ENCODE measurements around the gene KCNH3.

KCNH3 gene

DNA sequence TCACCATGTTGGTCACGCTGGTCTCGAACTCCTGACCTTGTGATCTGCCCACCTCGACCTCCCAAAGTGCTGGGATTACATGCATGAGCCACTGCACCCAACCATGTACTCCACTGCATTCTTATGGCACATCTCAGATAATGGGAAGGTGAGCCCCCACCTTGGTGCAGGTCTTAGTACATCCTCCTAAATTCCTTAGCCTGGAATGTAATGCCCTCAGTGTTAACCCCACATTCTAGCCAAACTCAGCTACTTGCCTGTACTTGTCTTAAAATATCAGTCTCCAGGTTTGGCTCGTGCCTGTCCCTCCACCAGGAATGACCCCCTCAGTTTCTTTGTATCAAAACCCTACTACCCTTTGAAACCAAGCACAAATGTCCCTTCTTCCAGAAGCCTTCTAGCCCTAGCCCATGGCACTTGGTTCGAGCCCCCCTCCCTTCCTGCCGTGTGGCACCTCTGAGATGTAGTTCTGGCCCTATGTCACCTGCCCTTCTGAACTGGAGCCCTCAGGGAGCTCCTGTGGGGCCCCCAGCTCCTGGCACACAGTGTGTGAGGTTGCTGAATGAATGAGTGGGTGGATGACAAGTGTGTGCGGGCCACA lies 8.4 kb downstream of the KCNH3 start:
- Histone ChIP-seq H3K27me3 (ENCODE audit: control insufficient read depth, insufficient read depth, low read length) (peaks cover 88% of the 10 kb centered on the region), H3K9ac (ENCODE audit: low read depth, low read length) (no peak overlapping the region), H3K27ac (ENCODE audit: low read depth, low read length) (no peak overlapping the region), H3K36me3 (ENCODE audit: control insufficient read depth, insufficient read depth, low read length) (no peaks in the 10 kb centered on the region), H3K4me1 (ENCODE audit: control insufficient read depth, insufficient read depth, low read length) (peaks cover 10% of the 10 kb centered on the region), H3K4me3 (ENCODE audit: low read depth, low read length) (no peak overlapping the region), H3K9me3 (ENCODE audit: control insufficient read depth, insufficient read depth, low read length) (no peaks in the 10 kb centered on the region)

DNA sequence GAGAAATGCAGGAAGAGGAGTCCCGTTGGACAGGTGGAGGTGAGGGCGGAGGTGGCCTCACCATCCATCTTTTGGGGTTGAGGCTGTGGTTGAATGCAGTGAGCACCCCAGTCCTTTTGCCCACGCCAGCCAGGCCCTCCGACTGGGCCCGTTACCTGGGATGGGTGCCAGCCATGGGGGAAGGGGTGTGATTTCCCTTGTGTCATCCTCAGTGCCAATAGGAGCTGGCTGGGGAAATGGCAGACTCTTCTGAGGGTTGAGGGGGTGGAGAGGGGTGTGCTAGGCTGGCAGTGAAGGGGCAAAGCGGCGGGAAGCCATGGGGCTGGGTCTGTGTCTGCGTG lies 9.6 kb downstream of the KCNH3 start:
- H3K4me3 ChIP-seq (ENCODE audit: low read depth, low read length): no peak overlapping the region
- no peaks in the 10 kb centered on the region for H3K9me3 ChIP-seq (ENCODE audit: control insufficient read depth, insufficient read depth, low read length)
- no peak overlapping the region for H3K9ac ChIP-seq (ENCODE audit: low read depth, low read length)

GRCh38 chr12:49548822-49549648 lies 10.2 kb downstream of the KCNH3 start:
- no peak overlapping the region for H3K9ac ChIP-seq (ENCODE audit: low read depth, low read length)
- H3K27me3 ChIP-seq (ENCODE audit: control insufficient read depth, insufficient read depth, low read length): peaks cover 75% of the 10 kb centered on the region
- H3K4me3 ChIP-seq (ENCODE audit: low read depth, low read length): peak overlapping the region; percentile 52
- H3K4me1 ChIP-seq (ENCODE audit: control insufficient read depth, insufficient read depth, low read length): peaks cover 10% of the 10 kb centered on the region
- no peaks in the 10 kb centered on the region for H3K36me3 ChIP-seq (ENCODE audit: control insufficient read depth, insufficient read depth, low read length)
- no peak overlapping the region for H3K27ac ChIP-seq (ENCODE audit: low read depth, low read length)
- no peaks in the 10 kb centered on the region for H3K9me3 ChIP-seq (ENCODE audit: control insufficient read depth, insufficient read depth, low read length)

More for the DNA sequence above, 9.6 kb downstream of the KCNH3 start:
- H3K4me1 ChIP-seq (ENCODE audit: control insufficient read depth, insufficient read depth, low read length): peaks cover 10% of the 10 kb centered on the region
- no peaks in the 10 kb centered on the region for H3K36me3 ChIP-seq (ENCODE audit: control insufficient read depth, insufficient read depth, low read length)
- H3K27ac ChIP-seq (ENCODE audit: low read depth, low read length): no peak overlapping the region
- H3K27me3 ChIP-seq (ENCODE audit: control insufficient read depth, insufficient read depth, low read length): peaks cover 81% of the 10 kb centered on the region

- Histone ChIP-seq H3K9me3 (ENCODE audit: control insufficient read depth, insufficient read depth, low read length) (no peaks in the 10 kb centered on the region), H3K27ac (ENCODE audit: low read depth, low read length) (no peak overlapping the region), H3K4me3 (ENCODE audit: low read depth, low read length) (no peak overlapping the region), H3K4me1 (ENCODE audit: control insufficient read depth, insufficient read depth, low read length) (peaks cover 7% of the 10 kb centered on the region; the same call in 1 of the 2 replicates), H3K9ac (ENCODE audit: low read depth, low read length) (no peak overlapping the region), H3K27me3 (ENCODE audit: control insufficient read depth, insufficient read depth, low read length) (peaks cover 65% of the 10 kb centered on the region), H3K36me3 (ENCODE audit: control insufficient read depth, insufficient read depth, low read length) (no peaks in the 10 kb centered on the region)
These were observed 11.2 kb downstream of the KCNH3 start for GRCh38 chr12:49549735-49550692.

DNA sequence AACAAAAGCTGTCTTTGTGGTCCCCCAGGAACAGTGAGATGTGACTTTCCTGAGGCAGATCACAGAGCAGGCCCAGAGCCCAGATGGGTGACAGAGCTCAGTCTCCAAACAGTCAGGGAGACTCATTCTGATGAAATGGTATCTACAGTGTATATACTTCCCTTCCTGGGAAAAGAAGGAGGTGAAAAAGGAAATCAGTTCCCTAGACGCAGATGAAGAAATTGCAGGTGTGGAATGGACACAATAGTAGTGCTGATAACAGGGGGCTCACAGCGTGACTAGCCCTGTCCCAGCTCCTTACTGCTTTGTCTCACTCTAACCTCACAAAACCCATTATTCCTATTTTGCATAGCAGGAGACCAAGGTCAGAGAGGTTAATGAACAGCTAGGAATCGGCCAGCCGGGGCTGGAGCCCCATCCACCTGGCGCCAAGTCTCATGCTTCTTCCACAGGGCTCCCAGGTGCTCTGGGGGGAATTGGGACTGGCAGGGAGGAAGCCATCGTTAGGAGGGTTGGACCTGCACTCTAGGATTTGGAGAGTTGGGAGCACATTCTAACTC lies 11.9 kb downstream of the KCNH3 start:
- Histone ChIP-seq H3K27me3 (ENCODE audit: control insufficient read depth, insufficient read depth, low read length) (peaks cover 58% of the 10 kb centered on the region), H3K4me3 (ENCODE audit: low read depth, low read length) (no peak overlapping the region), H3K36me3 (ENCODE audit: control insufficient read depth, insufficient read depth, low read length) (no peaks in the 10 kb centered on the region; the same call in 1 of the 2 replicates), H3K9me3 (ENCODE audit: control insufficient read depth, insufficient read depth, low read length) (no peaks in the 10 kb centered on the region), H3K27ac (ENCODE audit: low read depth, low read length) (no peak overlapping the region), H3K9ac (ENCODE audit: low read depth, low read length) (no peak overlapping the region), H3K4me1 (ENCODE audit: control insufficient read depth, insufficient read depth, low read length) (peaks cover 7% of the 10 kb centered on the region; the same call in 1 of the 2 replicates)

GRCh38 chr12:49552014-49552413 lies 13.2 kb downstream of the KCNH3 start:
- Histone ChIP-seq H3K9me3 (ENCODE audit: control insufficient read depth, insufficient read depth, low read length) (no peaks in the 10 kb centered on the region), H3K27ac (ENCODE audit: low read depth, low read length) (no peak overlapping the region), H3K9ac (ENCODE audit: low read depth, low read length) (no peak overlapping the region), H3K27me3 (ENCODE audit: control insufficient read depth, insufficient read depth, low read length) (peaks cover 50% of the 10 kb centered on the region), H3K4me1 (ENCODE audit: control insufficient read depth, insufficient read depth, low read length) (peaks cover 7% of the 10 kb centered on the region; the same call in 1 of the 2 replicates), H3K4me3 (ENCODE audit: low read depth, low read length) (no peak overlapping the region), H3K36me3 (ENCODE audit: control insufficient read depth, insufficient read depth, low read length) (peaks cover 9% of the 10 kb centered on the region; the same call in 1 of the 2 replicates)

DNA sequence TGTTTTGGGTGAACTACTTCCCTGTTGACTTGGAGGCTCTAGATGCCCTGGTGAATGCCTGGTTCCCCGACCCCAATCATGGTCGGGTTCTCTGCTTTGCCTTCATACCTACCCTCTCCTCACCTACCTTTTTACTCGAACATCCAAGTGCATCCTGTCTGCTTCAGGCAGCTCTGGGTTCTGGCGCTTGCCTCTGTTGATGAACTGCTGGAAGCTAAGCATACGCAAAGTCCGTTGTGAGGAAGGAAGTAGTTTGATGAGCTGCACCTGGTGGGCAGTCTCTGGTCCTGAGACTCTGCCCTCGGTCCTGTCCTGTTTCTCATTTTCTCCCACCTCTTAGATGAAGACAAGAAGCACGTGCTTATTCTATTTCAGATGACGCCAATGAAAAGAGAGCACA lies 13.6 kb downstream of the KCNH3 start:
- H3K4me3 ChIP-seq (ENCODE audit: low read depth, low read length): no peak overlapping the region
- H3K9me3 ChIP-seq (ENCODE audit: control insufficient read depth, insufficient read depth, low read length): no peaks in the 10 kb centered on the region
- no peak overlapping the region for H3K27ac ChIP-seq (ENCODE audit: low read depth, low read length)
- no peak overlapping the region for H3K9ac ChIP-seq (ENCODE audit: low read depth, low read length)
- H3K27me3 ChIP-seq (ENCODE audit: control insufficient read depth, insufficient read depth, low read length): peaks cover 46% of the 10 kb centered on the region
- peaks cover 13% of the 10 kb centered on the region; the same call in 1 of the 2 replicates for H3K36me3 ChIP-seq (ENCODE audit: control insufficient read depth, insufficient read depth, low read length)
- peaks cover 7% of the 10 kb centered on the region; the same call in 1 of the 2 replicates for H3K4me1 ChIP-seq (ENCODE audit: control insufficient read depth, insufficient read depth, low read length)

GRCh38 chr12:49552899-49553298 lies 14.1 kb downstream of the KCNH3 start:
- Histone ChIP-seq H3K4me3 (ENCODE audit: low read depth, low read length) (no peak overlapping the region), H3K4me1 (ENCODE audit: control insufficient read depth, insufficient read depth, low read length) (peaks cover 7% of the 10 kb centered on the region; the same call in 1 of the 2 replicates), H3K27ac (ENCODE audit: low read depth, low read length) (no peak overlapping the region), H3K9me3 (ENCODE audit: control insufficient read depth, insufficient read depth, low read length) (no peaks in the 10 kb centered on the region), H3K27me3 (ENCODE audit: control insufficient read depth, insufficient read depth, low read length) (peaks cover 42% of the 10 kb centered on the region), H3K9ac (ENCODE audit: low read depth, low read length) (no peak overlapping the region), H3K36me3 (ENCODE audit: control insufficient read depth, insufficient read depth, low read length) (peaks cover 17% of the 10 kb centered on the region; the same call in 1 of the 2 replicates)

- peaks cover 35% of the 10 kb centered on the region for H3K27me3 ChIP-seq (ENCODE audit: control insufficient read depth, insufficient read depth, low read length)
- H3K4me1 ChIP-seq (ENCODE audit: control insufficient read depth, insufficient read depth, low read length): peaks cover 7% of the 10 kb centered on the region; the same call in 1 of the 2 replicates
- no peak overlapping the region for H3K4me3 ChIP-seq (ENCODE audit: low read depth, low read length)
- H3K9ac ChIP-seq (ENCODE audit: low read depth, low read length): no peak overlapping the region
- no peaks in the 10 kb centered on the region for H3K9me3 ChIP-seq (ENCODE audit: control insufficient read depth, insufficient read depth, low read length)
- H3K36me3 ChIP-seq (ENCODE audit: control insufficient read depth, insufficient read depth, low read length): peaks cover 23% of the 10 kb centered on the region
- H3K27ac ChIP-seq (ENCODE audit: low read depth, low read length): no peak overlapping the region
These were observed 14.8 kb downstream of the KCNH3 start for GRCh38 chr12:49553512-49554088.

DNA sequence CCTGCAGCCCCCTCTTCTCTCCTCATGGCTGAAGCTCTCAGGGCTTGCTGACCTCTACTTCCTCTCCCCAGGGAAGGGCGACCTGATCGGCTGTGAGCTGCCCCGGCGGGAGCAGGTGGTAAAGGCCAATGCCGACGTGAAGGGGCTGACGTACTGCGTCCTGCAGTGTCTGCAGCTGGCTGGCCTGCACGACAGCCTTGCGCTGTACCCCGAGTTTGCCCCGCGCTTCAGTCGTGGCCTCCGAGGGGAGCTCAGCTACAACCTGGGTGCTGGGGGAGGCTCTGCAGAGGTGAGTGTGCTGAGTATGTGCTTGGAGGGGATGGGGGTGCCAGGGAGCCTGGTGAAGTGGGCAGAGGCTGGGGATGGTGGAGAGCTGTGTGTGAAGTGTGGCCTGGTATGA lies 15.4 kb downstream of the KCNH3 start:
- Histone ChIP-seq H3K4me1 (ENCODE audit: control insufficient read depth, insufficient read depth, low read length) (peaks cover 3% of the 10 kb centered on the region; the same call in 1 of the 2 replicates), H3K9ac (ENCODE audit: low read depth, low read length) (no peak overlapping the region), H3K27me3 (ENCODE audit: control insufficient read depth, insufficient read depth, low read length) (peaks cover 28% of the 10 kb centered on the region), H3K36me3 (ENCODE audit: control insufficient read depth, insufficient read depth, low read length) (peaks cover 29% of the 10 kb centered on the region), H3K4me3 (ENCODE audit: low read depth, low read length) (no peak overlapping the region), H3K9me3 (ENCODE audit: control insufficient read depth, insufficient read depth, low read length) (no peaks in the 10 kb centered on the region), H3K27ac (ENCODE audit: low read depth, low read length) (no peak overlapping the region)

Measured in HUES48 (cell line).